ENCODE data around the gene KNSTRN.

Gene KNSTRN

GRCh38 chr15:40347559-40348473 is 34.7 kb upstream of the KNSTRN start:
- H3K4me1 ChIP-seq (ENCODE audit: control insufficient read depth in 1 of 2, insufficient read depth in 1 of 2, low read depth in 1 of 2, low read length in 1 of 2) = peaks cover 0 to 7% of the 10 kb centered on the region in 2 experiments
- no peak overlapping the region for H3K27ac ChIP-seq
- no peaks in the 10 kb centered on the region for H3K9me3 ChIP-seq
- H3K27me3 ChIP-seq = no peaks in the 10 kb centered on the region
- TF ChIP-seq CTCF (IDR thresholded peaks at IDR 0.05) = no peak
- H3K36me3 ChIP-seq = no peaks in the 10 kb centered on the region
- H3K4me3 ChIP-seq (ENCODE audit: low read depth in 1 of 2, low read length in 1 of 2) = no peak overlapping the region

GRCh38 chr15:40348474-40348870 is 34.0 kb upstream of the KNSTRN start:
- TF ChIP-seq CTCF (IDR thresholded peaks at IDR 0.05) = no peak
- Histone ChIP-seq H3K4me1 (ENCODE audit: control insufficient read depth in 1 of 2, insufficient read depth in 1 of 2, low read depth in 1 of 2, low read length in 1 of 2) (peaks cover 0 to 7% of the 10 kb centered on the region in 2 experiments), H3K9me3 (no peaks in the 10 kb centered on the region), H3K27ac (no peak overlapping the region), H3K36me3 (no peaks in the 10 kb centered on the region), H3K4me3 (ENCODE audit: low read depth in 1 of 2, low read length in 1 of 2) (no peak overlapping the region), H3K27me3 (no peaks in the 10 kb centered on the region)

GRCh38 chr15:40349163-40349562 is 33.4 kb upstream of the KNSTRN start:
- Histone ChIP-seq H3K36me3 (no peaks in the 10 kb centered on the region), H3K4me1 (ENCODE audit: control insufficient read depth in 1 of 2, insufficient read depth in 1 of 2, low read depth in 1 of 2, low read length in 1 of 2) (peaks cover 0 to 7% of the 10 kb centered on the region in 2 experiments), H3K27ac (no peak overlapping the region), H3K4me3 (ENCODE audit: low read depth in 1 of 2, low read length in 1 of 2) (no peak overlapping the region), H3K9me3 (no peaks in the 10 kb centered on the region), H3K27me3 (no peaks in the 10 kb centered on the region)
- TF ChIP-seq CTCF (IDR thresholded peaks at IDR 0.05) = no peak

GRCh38 chr15:40352281-40352901 is 30.1 kb upstream of the KNSTRN start:
- TF ChIP-seq CTCF (IDR thresholded peaks at IDR 0.05) = no peak
- H3K27me3 ChIP-seq = no peaks in the 10 kb centered on the region
- no peaks in the 10 kb centered on the region for H3K36me3 ChIP-seq
- peaks cover 0 to 3% of the 10 kb centered on the region in 2 experiments for H3K4me1 ChIP-seq (ENCODE audit: control insufficient read depth in 1 of 2, insufficient read depth in 1 of 2, low read depth in 1 of 2, low read length in 1 of 2)
- H3K27ac ChIP-seq = no peak overlapping the region
- no peak overlapping the region for H3K4me3 ChIP-seq (ENCODE audit: low read depth in 1 of 2, low read length in 1 of 2)
- no peaks in the 10 kb centered on the region for H3K9me3 ChIP-seq

- H3K27ac ChIP-seq = no peak overlapping the region
- H3K4me1 ChIP-seq (ENCODE audit: control insufficient read depth in 1 of 2, insufficient read depth in 1 of 2, low read depth in 1 of 2, low read length in 1 of 2) = peaks cover 10 to 13% of the 10 kb centered on the region in 2 experiments
- no peaks in the 10 kb centered on the region for H3K9me3 ChIP-seq
- peaks cover 5% of the 10 kb centered on the region for H3K27me3 ChIP-seq
- no peak for TF ChIP-seq CTCF (IDR thresholded peaks at IDR 0.05)
- H3K36me3 ChIP-seq = no peaks in the 10 kb centered on the region
- H3K4me3 ChIP-seq (ENCODE audit: low read depth in 1 of 2, low read length in 1 of 2) = no peak overlapping the region
Measured at GRCh38 chr15:40353697-40354096, 28.8 kb upstream of the KNSTRN start.

Data from neutrophil (primary cell).